ENCODE results near the gene CERS2.
A peak's percentile ranks its signal among the peaks of the same experiment; 100 is the strongest.

CERS2 gene

DNA sequence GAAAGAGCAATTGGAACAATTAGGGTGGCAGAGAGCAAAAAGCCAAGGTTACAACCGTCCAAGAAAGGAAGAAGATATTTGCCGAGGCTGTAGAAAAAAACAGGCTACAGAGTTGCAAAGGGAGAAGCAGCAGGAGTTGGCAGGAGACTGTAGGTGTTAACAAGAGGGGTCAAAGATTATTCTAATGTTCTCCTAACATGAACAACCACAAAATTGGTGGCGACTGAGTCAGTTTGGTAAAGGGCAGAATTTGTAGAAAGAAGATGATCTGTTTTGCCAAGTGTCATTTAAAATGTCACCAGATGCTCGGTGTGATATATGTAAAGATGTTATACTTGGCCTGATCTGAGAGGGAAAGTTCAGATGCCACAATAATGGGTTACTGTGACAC, 33.2 kb upstream of the CERS2 start:
- no peaks in the 10 kb centered on the region for H3K9me3 ChIP-seq (ENCODE audit: control insufficient read depth, low read length)

DNA sequence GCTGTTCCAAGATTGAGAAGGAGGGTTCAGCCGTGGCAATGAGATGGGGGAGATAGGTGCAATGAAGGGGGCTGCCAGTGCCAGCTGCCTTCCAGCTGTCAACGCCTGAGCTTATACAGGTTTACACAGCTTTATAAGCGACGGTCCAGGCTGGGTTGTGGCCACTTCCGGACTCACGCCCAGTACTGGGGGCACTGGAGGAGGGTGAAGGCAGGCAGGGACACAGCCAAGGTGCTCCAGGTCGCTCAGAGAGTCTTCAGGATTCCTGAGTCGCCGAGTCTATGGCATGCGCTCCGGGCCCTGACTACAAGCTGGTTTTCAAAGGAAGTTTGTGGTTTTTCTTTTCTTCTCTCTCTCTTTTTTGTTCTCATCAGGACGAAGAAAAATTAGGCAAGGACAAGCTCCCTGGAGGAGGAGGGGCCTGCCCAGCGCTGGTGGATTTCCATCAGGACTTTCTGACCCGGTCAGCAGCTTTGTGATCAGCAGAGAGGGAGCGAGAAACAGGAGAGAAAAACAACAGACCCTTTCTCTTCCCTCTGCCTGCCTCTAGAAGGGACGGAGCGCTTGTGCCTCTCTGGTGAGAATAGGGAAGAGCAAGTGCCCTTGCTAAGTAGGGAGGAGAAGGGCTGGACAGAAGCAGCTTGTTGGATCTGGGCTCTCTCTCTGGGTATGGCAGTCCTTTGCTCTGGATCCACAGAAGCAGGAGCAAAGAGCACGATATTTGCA, 31.9 kb upstream of the CERS2 start, which contains the start of gene MINDY1:
MINDY1 (minus strand) TSS at position 576 of the 726 bp plus-strand sequence. CDS start 4,285 bp downstream, outside the sequence.
- Histone ChIP-seq H3K27ac (ENCODE audit: insufficient read depth, low read length, poor library complexity, severe bottlenecking) (peak within 1 kb of the TSS; percentile 94), H3K36me3 (ENCODE audit: control insufficient read depth, insufficient read depth, low read length) (peaks cover 4% of the 10 kb centered on the region), H3K9me3 (ENCODE audit: control insufficient read depth, low read length) (no peaks in the 10 kb centered on the region), H3K4me1 (ENCODE audit: control insufficient read depth, insufficient read depth, low read length, poor library complexity, severe bottlenecking) (peaks cover 50% of the 10 kb centered on the region), H3K4me3 (ENCODE audit: insufficient read depth, low read depth, low read length, poor library complexity, severe bottlenecking) (peak within 1 kb of the TSS; percentile 67), H3K27me3 (replicated peaks; ENCODE audit: control insufficient read depth, insufficient read depth, low read length, poor library complexity, severe bottlenecking) (no peaks in the 10 kb centered on the region)
- peak in 2 of 3 donors; percentile 5 to 8 for DNase-seq

More for the DNA sequence above, 33.2 kb upstream of the CERS2 start:
- Histone ChIP-seq H3K36me3 (ENCODE audit: control insufficient read depth, insufficient read depth, low read length) (no peaks in the 10 kb centered on the region), H3K4me1 (ENCODE audit: control insufficient read depth, insufficient read depth, low read length, poor library complexity, severe bottlenecking) (peaks cover 41% of the 10 kb centered on the region), H3K4me3 (ENCODE audit: insufficient read depth, low read depth, low read length, poor library complexity, severe bottlenecking) (peak overlapping the region; percentile 67), H3K27ac (ENCODE audit: insufficient read depth, low read length, poor library complexity, severe bottlenecking) (peak overlapping the region; percentile 94), H3K27me3 (replicated peaks; ENCODE audit: control insufficient read depth, insufficient read depth, low read length, poor library complexity, severe bottlenecking) (no peaks in the 10 kb centered on the region)
- DNase-seq: no peak

DNA sequence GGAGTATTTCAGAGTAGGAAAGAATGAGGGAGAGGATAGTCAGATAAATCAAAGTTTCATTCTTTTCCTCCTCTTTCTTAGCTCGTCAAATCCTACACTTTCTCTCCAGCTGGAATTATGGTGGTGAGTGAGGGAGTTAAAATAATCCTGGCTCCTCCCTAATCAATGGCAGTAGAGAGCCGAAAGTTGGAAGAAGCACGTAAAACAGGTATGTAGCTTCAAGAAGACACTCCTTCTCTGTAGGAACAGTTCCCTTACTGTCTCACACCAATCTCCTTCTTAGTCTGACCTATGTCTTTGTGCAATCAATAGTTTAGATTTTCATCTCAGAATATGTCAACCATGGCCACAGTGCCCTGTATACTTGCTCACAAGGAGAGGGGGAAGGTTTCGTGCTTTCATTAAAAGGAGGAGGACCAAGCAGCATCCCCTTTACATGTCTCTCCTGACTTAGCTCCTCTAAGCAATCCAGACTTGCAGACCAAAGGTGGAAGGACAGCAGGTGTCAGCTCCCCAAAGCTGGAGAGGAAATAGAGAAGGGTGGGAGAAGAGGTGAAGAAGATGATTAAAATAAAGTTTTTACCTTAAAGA, 31.2 kb upstream of the CERS2 start:
- H3K27me3 ChIP-seq (replicated peaks; ENCODE audit: control insufficient read depth, insufficient read depth, low read length, poor library complexity, severe bottlenecking): no peaks in the 10 kb centered on the region
- peak overlapping the region; percentile 94 for H3K27ac ChIP-seq (ENCODE audit: insufficient read depth, low read length, poor library complexity, severe bottlenecking)
- peaks cover 9% of the 10 kb centered on the region for H3K36me3 ChIP-seq (ENCODE audit: control insufficient read depth, insufficient read depth, low read length)
- DNase-seq: no peak
- H3K4me3 ChIP-seq (ENCODE audit: insufficient read depth, low read depth, low read length, poor library complexity, severe bottlenecking): peak overlapping the region; percentile 67
- peaks cover 47% of the 10 kb centered on the region for H3K4me1 ChIP-seq (ENCODE audit: control insufficient read depth, insufficient read depth, low read length, poor library complexity, severe bottlenecking)
- no peaks in the 10 kb centered on the region for H3K9me3 ChIP-seq (ENCODE audit: control insufficient read depth, low read length)

DNA sequence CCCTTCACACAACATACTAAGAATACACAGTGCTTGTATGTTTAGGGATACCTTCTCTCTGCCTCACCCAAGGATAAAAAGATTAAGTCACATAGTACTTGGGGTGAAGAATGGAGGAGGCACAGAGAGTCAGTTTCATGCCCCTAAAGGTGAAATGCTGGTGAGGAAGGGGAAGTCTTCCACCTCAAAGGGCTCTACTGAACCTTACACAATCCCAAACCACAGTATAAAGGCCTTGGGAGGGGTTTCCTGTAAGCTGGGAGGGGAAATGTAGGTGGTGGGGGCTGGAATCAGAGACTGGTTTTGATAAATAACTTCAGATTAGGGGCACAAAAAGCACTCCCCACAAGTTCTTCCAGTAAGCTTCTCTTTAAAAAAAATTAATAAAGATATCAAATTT, 28.5 kb upstream of the CERS2 start:
- Histone ChIP-seq H3K4me1 (ENCODE audit: control insufficient read depth, insufficient read depth, low read length, poor library complexity, severe bottlenecking) (peaks cover 39% of the 10 kb centered on the region), H3K4me3 (ENCODE audit: insufficient read depth, low read depth, low read length, poor library complexity, severe bottlenecking) (peak overlapping the region; percentile 27), H3K27ac (ENCODE audit: insufficient read depth, low read length, poor library complexity, severe bottlenecking) (peak overlapping the region; percentile 52), H3K36me3 (ENCODE audit: control insufficient read depth, insufficient read depth, low read length) (peaks cover 26% of the 10 kb centered on the region), H3K27me3 (replicated peaks; ENCODE audit: control insufficient read depth, insufficient read depth, low read length, poor library complexity, severe bottlenecking) (no peaks in the 10 kb centered on the region), H3K9me3 (ENCODE audit: control insufficient read depth, low read length) (no peaks in the 10 kb centered on the region)
- no peak for DNase-seq

DNA sequence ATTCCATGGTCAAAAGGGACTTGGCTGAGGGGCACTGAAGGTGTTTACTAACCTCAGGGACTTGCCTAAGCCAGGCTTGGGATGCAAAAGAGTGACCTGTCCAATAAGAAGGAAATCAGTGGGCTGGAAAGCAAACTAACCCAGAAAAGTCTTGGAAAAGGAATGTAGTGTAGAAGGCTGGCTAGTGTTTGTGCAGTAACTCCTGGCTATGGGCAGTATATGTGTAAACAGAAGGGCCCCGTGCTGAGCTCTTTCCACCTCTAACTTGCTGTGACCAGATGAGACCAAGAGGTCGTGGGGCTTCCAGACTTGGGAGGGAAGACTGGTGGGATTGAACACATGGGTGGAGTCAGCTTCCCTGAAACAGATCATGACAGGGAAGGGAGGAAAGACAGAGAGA, 28.0 kb upstream of the CERS2 start:
- H3K4me1 ChIP-seq (ENCODE audit: control insufficient read depth, insufficient read depth, low read length, poor library complexity, severe bottlenecking): peaks cover 37% of the 10 kb centered on the region
- H3K9me3 ChIP-seq (ENCODE audit: control insufficient read depth, low read length): no peaks in the 10 kb centered on the region
- no peak for DNase-seq
- peaks cover 32% of the 10 kb centered on the region for H3K36me3 ChIP-seq (ENCODE audit: control insufficient read depth, insufficient read depth, low read length)
- H3K27ac ChIP-seq (ENCODE audit: insufficient read depth, low read length, poor library complexity, severe bottlenecking): peak overlapping the region; percentile 52
- no peaks in the 10 kb centered on the region for H3K27me3 ChIP-seq (replicated peaks; ENCODE audit: control insufficient read depth, insufficient read depth, low read length, poor library complexity, severe bottlenecking)
- peak overlapping the region; percentile 27 for H3K4me3 ChIP-seq (ENCODE audit: insufficient read depth, low read depth, low read length, poor library complexity, severe bottlenecking)

DNA sequence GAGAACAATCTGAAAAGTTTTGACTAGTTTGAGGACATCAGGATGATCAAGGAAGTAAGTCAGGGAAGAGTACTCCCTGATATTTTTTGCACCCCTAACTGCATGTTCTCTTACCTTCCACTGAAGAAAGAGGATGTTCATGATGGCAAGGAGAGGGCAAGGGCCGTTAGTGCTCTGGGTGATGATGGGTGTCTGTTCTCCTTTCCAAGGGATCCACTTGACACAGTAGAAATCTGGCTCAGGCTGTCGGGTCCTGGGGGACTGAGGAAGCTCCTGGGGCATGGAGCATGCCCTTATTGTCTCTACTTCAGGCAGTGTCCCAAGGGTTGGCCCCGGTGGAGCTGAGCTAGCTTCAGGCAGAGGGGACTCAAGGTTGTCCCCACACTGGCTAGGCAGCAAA, 27.4 kb upstream of the CERS2 start:
- no peak for DNase-seq
- Histone ChIP-seq H3K27me3 (replicated peaks; ENCODE audit: control insufficient read depth, insufficient read depth, low read length, poor library complexity, severe bottlenecking) (no peaks in the 10 kb centered on the region), H3K27ac (ENCODE audit: insufficient read depth, low read length, poor library complexity, severe bottlenecking) (peak overlapping the region; percentile 52), H3K9me3 (ENCODE audit: control insufficient read depth, low read length) (no peaks in the 10 kb centered on the region), H3K4me3 (ENCODE audit: insufficient read depth, low read depth, low read length, poor library complexity, severe bottlenecking) (peak overlapping the region; percentile 27), H3K36me3 (ENCODE audit: control insufficient read depth, insufficient read depth, low read length) (peaks cover 37% of the 10 kb centered on the region), H3K4me1 (ENCODE audit: control insufficient read depth, insufficient read depth, low read length, poor library complexity, severe bottlenecking) (peaks cover 32% of the 10 kb centered on the region)

DNA sequence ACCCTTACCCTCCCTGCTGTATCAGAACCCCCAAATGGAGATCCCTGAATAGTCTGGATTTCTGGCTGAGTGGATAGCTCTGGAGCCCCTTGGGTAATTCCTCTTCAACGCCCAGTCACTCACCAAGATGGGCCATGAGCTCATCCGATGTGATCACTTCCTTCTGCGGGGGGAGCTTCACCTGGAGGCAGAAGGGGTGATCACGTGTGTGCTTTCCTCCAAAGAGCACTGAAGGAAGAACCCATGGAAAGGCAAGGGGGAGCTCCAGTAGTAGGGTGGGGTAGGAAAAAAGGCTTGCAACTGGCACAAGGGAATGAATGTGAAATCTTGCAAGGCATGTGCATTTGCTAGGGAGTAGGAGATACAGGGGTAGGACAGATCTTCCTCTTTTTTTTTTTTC, 27.0 kb upstream of the CERS2 start:
- Histone ChIP-seq H3K9me3 (ENCODE audit: control insufficient read depth, low read length) (no peaks in the 10 kb centered on the region), H3K4me3 (ENCODE audit: insufficient read depth, low read depth, low read length, poor library complexity, severe bottlenecking) (no peak overlapping the region), H3K27ac (ENCODE audit: insufficient read depth, low read length, poor library complexity, severe bottlenecking) (no peak overlapping the region), H3K4me1 (ENCODE audit: control insufficient read depth, insufficient read depth, low read length, poor library complexity, severe bottlenecking) (peaks cover 27% of the 10 kb centered on the region), H3K27me3 (replicated peaks; ENCODE audit: control insufficient read depth, insufficient read depth, low read length, poor library complexity, severe bottlenecking) (no peaks in the 10 kb centered on the region), H3K36me3 (ENCODE audit: control insufficient read depth, insufficient read depth, low read length) (peaks cover 42% of the 10 kb centered on the region)
- no peak for DNase-seq

DNA sequence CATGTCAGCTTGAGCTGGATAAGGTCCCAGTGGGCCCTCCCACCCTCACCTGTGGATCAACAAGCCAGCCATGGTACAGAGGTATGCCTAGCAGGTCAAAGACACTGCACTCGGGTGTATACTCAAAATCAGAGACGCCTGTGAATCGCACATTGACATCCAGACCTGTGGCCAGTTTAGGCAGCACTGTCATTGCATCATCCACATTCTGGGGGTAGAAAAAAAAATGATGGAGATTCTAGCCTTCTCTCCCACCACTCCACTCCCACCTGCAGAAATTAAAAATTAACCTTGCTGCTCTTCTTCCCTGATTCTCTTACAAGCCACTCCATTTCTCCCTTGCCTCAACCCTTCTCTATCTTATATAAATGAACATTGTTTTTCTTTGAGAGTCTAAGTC, 25.8 kb upstream of the CERS2 start:
- DNase-seq: no peak
- Histone ChIP-seq H3K36me3 (ENCODE audit: control insufficient read depth, insufficient read depth, low read length) (peaks cover 45% of the 10 kb centered on the region), H3K27ac (ENCODE audit: insufficient read depth, low read length, poor library complexity, severe bottlenecking) (no peak overlapping the region), H3K4me1 (ENCODE audit: control insufficient read depth, insufficient read depth, low read length, poor library complexity, severe bottlenecking) (peaks cover 25% of the 10 kb centered on the region), H3K9me3 (ENCODE audit: control insufficient read depth, low read length) (no peaks in the 10 kb centered on the region), H3K27me3 (replicated peaks; ENCODE audit: control insufficient read depth, insufficient read depth, low read length, poor library complexity, severe bottlenecking) (no peaks in the 10 kb centered on the region), H3K4me3 (ENCODE audit: insufficient read depth, low read depth, low read length, poor library complexity, severe bottlenecking) (no peak overlapping the region)

DNA sequence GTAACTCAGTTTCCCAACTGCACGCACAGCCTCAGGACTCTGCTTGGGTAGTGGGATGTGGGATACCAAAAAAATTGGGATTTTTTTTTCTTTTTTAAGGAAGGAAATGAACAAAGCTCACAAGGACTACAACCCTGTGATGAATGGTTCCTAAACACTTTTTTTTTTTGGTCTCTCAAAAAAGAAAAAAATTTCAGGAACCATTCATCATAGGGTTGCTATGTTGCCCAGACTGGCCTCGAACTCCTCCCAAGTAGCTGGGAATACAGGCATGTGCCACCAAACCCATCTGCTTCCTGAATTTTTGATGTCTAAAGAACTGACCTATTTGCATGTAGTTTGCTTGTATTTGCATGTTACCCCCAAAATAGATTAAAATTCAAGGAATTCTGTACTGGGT, 25.3 kb upstream of the CERS2 start:
- no peak for DNase-seq
- peaks cover 45% of the 10 kb centered on the region for H3K36me3 ChIP-seq (ENCODE audit: control insufficient read depth, insufficient read depth, low read length)
- no peaks in the 10 kb centered on the region for H3K9me3 ChIP-seq (ENCODE audit: control insufficient read depth, low read length)
- no peak overlapping the region for H3K27ac ChIP-seq (ENCODE audit: insufficient read depth, low read length, poor library complexity, severe bottlenecking)
- H3K4me3 ChIP-seq (ENCODE audit: insufficient read depth, low read depth, low read length, poor library complexity, severe bottlenecking): no peak overlapping the region
- no peaks in the 10 kb centered on the region for H3K27me3 ChIP-seq (replicated peaks; ENCODE audit: control insufficient read depth, insufficient read depth, low read length, poor library complexity, severe bottlenecking)
- peaks cover 25% of the 10 kb centered on the region for H3K4me1 ChIP-seq (ENCODE audit: control insufficient read depth, insufficient read depth, low read length, poor library complexity, severe bottlenecking)

DNA sequence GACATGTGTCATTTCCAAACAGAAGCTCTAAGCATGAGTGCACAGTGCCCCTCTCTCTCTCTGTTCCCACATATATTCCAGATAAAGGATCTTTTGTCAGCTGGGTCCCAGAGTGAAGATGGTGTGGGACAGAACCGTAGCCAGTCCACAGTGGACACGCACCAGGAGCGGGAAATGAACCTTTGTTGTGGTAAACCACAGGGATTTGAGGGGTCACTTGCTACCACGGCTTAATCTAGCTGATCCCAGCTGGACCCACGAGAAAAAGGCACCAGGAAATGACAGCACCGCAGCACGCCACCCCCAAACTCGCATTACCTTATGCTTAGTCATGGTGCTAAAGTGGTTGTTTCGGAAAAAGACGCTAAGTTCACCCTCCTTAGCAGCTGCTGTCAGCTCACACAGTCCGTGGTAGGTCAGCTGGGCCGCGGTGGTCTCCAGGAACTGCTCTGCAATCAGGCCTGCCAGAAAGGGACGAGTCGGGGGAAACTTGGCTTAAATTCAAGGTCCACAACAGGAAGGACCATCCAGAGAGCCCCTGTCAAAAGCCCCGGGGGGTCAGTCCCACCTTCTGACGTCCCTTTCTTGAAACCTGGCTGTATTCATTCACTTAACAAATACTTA, 24.5 kb upstream of the CERS2 start:
- H3K27ac ChIP-seq (ENCODE audit: insufficient read depth, low read length, poor library complexity, severe bottlenecking): no peak overlapping the region
- no peaks in the 10 kb centered on the region for H3K27me3 ChIP-seq (replicated peaks; ENCODE audit: control insufficient read depth, insufficient read depth, low read length, poor library complexity, severe bottlenecking)
- no peak overlapping the region for H3K4me3 ChIP-seq (ENCODE audit: insufficient read depth, low read depth, low read length, poor library complexity, severe bottlenecking)
- DNase-seq: no peak
- peaks cover 23% of the 10 kb centered on the region for H3K4me1 ChIP-seq (ENCODE audit: control insufficient read depth, insufficient read depth, low read length, poor library complexity, severe bottlenecking)
- peaks cover 45% of the 10 kb centered on the region for H3K36me3 ChIP-seq (ENCODE audit: control insufficient read depth, insufficient read depth, low read length)
- H3K9me3 ChIP-seq (ENCODE audit: control insufficient read depth, low read length): no peaks in the 10 kb centered on the region
